Measurements from ENCODE around the gene TCTN1.

Gene TCTN1

GRCh38 chr12:110687396-110688169 lies 73.7 kb downstream of the TCTN1 start:
- Histone ChIP-seq H3K79me2 (ENCODE audit: insufficient read depth, low read length) (no peaks in the 10 kb centered on the region; the same call in 1 of the 2 replicates), H3K9me3 (ENCODE audit: insufficient read depth, low read length, severe bottlenecking) (no peaks in the 10 kb centered on the region), H3K27ac (ENCODE audit: low read length) (no peak overlapping the region), H3K36me3 (ENCODE audit: insufficient read depth, low read length) (no peaks in the 10 kb centered on the region), H2AFZ (ENCODE audit: low read depth, low read length) (no peak overlapping the region), H3K4me3 (ENCODE audit: low read depth in 1 of 2, low read length in 2 of 2) (peak overlapping the region in 1 of 2 experiments; percentile 57; a peak in 2 of 4 replicates), H3K4me1 (ENCODE audit: insufficient read depth, low read length) (peaks cover 29% of the 10 kb centered on the region), H3K4me2 (ENCODE audit: insufficient read depth, low read length) (peak overlapping the region; percentile 98), H3K27me3 (ENCODE audit: insufficient read depth, low read length, poor library complexity) (no peaks in the 10 kb centered on the region), H4K20me1 (ENCODE audit: insufficient read depth, low read length) (no peaks in the 10 kb centered on the region), H3K9ac (ENCODE audit: low read depth, low read length) (no peak overlapping the region; the same call in 1 of the 2 replicates)
- ATAC-seq (ENCODE audit: insufficient read depth, low read depth) (no peak), DNase-seq (no peak)
- TF ChIP-seq EZH2 (IDR thresholded peaks at IDR 0.05; ENCODE audit: borderline replicate concordance, low read depth, low read length, severe bottlenecking): no peak
- TF ChIP-seq, protein P1, sequence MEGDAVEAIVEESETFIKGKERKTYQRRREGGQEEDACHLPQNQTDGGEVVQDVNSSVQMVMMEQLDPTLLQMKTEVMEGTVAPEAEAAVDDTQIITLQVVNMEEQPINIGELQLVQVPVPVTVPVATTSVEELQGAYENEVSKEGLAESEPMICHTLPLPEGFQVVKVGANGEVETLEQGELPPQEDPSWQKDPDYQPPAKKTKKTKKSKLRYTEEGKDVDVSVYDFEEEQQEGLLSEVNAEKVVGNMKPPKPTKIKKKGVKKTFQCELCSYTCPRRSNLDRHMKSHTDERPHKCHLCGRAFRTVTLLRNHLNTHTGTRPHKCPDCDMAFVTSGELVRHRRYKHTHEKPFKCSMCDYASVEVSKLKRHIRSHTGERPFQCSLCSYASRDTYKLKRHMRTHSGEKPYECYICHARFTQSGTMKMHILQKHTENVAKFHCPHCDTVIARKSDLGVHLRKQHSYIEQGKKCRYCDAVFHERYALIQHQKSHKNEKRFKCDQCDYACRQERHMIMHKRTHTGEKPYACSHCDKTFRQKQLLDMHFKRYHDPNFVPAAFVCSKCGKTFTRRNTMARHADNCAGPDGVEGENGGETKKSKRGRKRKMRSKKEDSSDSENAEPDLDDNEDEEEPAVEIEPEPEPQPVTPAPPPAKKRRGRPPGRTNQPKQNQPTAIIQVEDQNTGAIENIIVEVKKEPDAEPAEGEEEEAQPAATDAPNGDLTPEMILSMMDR (IDR thresholded peaks at IDR 0.05; ENCODE audit: borderline replicate concordance, extremely low read depth, low read length, poor library complexity, severe bottlenecking): no peak

DNA sequence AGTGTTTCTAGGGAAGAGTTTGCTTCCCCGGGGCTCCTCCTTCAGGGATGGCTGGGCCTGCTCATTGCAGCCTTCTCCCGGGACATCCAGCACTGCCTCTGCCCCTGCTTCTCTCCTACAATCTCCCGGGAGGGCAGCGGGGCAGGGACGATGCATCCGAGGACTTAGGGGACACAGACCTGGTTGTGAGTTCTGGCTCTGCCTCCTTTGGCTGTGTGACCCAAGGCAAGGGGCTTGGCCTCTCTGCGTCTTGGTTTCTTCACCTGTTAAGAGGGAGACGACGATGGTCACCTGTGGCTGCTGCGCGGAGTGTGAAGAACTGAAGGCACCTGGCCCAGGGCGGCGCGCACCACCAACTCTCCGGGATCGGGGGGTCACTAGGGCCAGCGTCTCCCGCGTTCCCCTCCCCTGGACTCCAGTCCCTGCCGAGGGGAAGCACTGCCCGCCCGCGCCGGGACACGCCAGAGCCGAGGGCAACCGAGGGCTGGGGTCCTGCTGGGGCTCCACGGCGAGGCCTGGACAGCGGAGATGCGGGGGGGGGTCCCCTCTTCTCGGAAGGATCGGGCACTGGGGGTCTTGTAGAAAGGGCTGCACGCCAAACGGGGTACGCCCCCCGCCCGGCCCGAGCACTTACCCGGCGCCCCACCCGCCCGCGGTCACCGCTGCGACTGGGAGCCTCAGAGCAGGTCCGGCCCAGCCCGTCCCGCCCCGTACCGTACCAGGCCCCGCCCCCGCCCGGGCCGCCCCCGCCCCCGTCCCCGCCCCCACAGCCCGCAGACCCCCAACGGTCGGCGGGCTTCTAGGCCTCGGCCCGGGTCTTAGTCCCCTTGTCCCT lies 74.7 kb downstream of the TCTN1 start, which contains the start of gene HVCN1:
HVCN1 (minus strand) TSS at position 670 of the 835 bp plus-strand sequence. CDS start 5,870 bp downstream, outside the sequence.
- Histone ChIP-seq H3K4me2 (ENCODE audit: insufficient read depth, low read length) (peak within 1 kb of the TSS; percentile 98), H2AFZ (ENCODE audit: low read depth, low read length) (peak within 1 kb of the TSS; percentile 82)
- TF ChIP-seq EZH2 (IDR thresholded peaks at IDR 0.05; ENCODE audit: borderline replicate concordance, low read depth, low read length, severe bottlenecking): no peak
- TF ChIP-seq, protein P1 (IDR thresholded peaks at IDR 0.05; ENCODE audit: borderline replicate concordance, extremely low read depth, low read length, poor library complexity, severe bottlenecking): no peak

DNA sequence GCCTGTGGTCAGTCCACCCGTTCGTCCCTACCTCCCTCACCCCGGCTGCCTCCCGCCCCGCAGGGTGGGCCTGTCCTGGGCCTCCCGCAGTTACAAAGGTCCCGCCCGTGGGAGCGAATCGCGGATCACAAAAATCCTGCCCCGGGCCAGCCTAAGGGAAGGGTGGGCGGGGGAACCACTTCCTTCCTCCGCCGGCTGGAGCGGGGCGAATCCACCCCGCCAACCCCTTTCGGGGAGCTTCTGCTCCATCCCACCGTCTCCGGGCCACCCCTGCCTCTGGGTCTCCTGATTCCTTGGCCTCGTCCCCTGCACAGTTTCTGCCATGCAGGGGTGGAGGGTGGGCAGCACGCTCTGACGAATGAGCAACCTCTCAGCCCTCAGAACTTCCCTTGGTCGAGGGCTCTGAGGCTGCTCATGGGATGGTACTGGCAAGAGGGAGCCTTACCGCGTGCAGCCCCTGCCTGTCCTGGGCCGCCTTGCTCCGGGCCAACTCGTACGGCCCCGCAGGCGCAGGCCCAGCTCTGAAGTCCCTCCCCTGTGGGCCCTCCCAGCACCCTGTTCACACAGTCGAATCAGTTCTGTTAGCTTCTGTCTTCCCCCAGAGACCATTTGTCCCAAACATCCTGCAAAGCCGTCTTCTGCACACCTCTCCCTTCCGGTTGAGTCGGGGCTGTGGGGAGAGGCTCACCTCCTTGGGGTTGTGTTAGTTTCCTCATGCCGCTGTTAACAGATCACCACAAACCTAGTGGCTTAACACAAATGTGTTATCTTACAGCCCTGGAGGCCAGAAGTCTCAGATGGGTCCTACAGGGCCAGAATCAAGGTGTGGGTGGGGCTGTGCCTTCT lies 75.6 kb downstream of the TCTN1 start:
- Histone ChIP-seq H3K36me3 (ENCODE audit: insufficient read depth, low read length) (no peaks in the 10 kb centered on the region), H3K4me2 (ENCODE audit: insufficient read depth, low read length) (peak overlapping the region; percentile 98), H3K27me3 (ENCODE audit: insufficient read depth, low read length, poor library complexity) (no peaks in the 10 kb centered on the region), H3K4me3 (ENCODE audit: low read depth in 1 of 2, low read length in 2 of 2) (peak overlapping the region; percentile 32 to 57; a peak in 3 of 4 replicates), H3K9ac (ENCODE audit: low read depth, low read length) (peak overlapping the region; percentile 56), H3K27ac (ENCODE audit: low read length) (peak overlapping the region; percentile 84), H3K9me3 (ENCODE audit: insufficient read depth, low read length, severe bottlenecking) (no peaks in the 10 kb centered on the region), H3K4me1 (ENCODE audit: insufficient read depth, low read length) (peaks cover 29% of the 10 kb centered on the region), H2AFZ (ENCODE audit: low read depth, low read length) (peak overlapping the region; percentile 71), H4K20me1 (ENCODE audit: insufficient read depth, low read length) (no peaks in the 10 kb centered on the region), H3K79me2 (ENCODE audit: insufficient read depth, low read length) (no peaks in the 10 kb centered on the region; the same call in 1 of the 2 replicates)
- ATAC-seq (ENCODE audit: insufficient read depth, low read depth) (peak; percentile 77), DNase-seq (peak; percentile 81)
- TF ChIP-seq, protein P1 (IDR thresholded peaks at IDR 0.05; ENCODE audit: borderline replicate concordance, extremely low read depth, low read length, poor library complexity, severe bottlenecking): no peak
- TF ChIP-seq EZH2 (IDR thresholded peaks at IDR 0.05; ENCODE audit: borderline replicate concordance, low read depth, low read length, severe bottlenecking): no peak

More for the DNA sequence above, 74.7 kb downstream of the TCTN1 start, which contains the start of gene HVCN1:
- peaks cover 29% of the 10 kb centered on the region for H3K4me1 ChIP-seq (ENCODE audit: insufficient read depth, low read length)
- no peaks in the 10 kb centered on the region; the same call in 1 of the 2 replicates for H3K79me2 ChIP-seq (ENCODE audit: insufficient read depth, low read length)
- H4K20me1 ChIP-seq (ENCODE audit: insufficient read depth, low read length): no peaks in the 10 kb centered on the region
- H3K27me3 ChIP-seq (ENCODE audit: insufficient read depth, low read length, poor library complexity): no peaks in the 10 kb centered on the region
- DNase-seq (no peak), ATAC-seq (ENCODE audit: insufficient read depth, low read depth) (peak; percentile 67)
- no peaks in the 10 kb centered on the region for H3K36me3 ChIP-seq (ENCODE audit: insufficient read depth, low read length)
- H3K4me3 ChIP-seq (ENCODE audit: low read depth in 1 of 2, low read length in 2 of 2): peak within 1 kb of the TSS; percentile 50 to 57; a peak in 3 of 4 replicates
- peak within 1 kb of the TSS; percentile 56 for H3K9ac ChIP-seq (ENCODE audit: low read depth, low read length)
- H3K9me3 ChIP-seq (ENCODE audit: insufficient read depth, low read length, severe bottlenecking): no peaks in the 10 kb centered on the region
- H3K27ac ChIP-seq (ENCODE audit: low read length): peak within 1 kb of the TSS; percentile 84
